ENCODE data around the gene RAP1GAP2. TPM values are rescaled to one million over a fixed set of nuclear protein-coding genes. Genes with fewer than 3 reads are reported as not detected.

The RAP1GAP2 gene
- polyA plus RNA-seq, 1 experiment, result 2.8 TPM

DNA sequence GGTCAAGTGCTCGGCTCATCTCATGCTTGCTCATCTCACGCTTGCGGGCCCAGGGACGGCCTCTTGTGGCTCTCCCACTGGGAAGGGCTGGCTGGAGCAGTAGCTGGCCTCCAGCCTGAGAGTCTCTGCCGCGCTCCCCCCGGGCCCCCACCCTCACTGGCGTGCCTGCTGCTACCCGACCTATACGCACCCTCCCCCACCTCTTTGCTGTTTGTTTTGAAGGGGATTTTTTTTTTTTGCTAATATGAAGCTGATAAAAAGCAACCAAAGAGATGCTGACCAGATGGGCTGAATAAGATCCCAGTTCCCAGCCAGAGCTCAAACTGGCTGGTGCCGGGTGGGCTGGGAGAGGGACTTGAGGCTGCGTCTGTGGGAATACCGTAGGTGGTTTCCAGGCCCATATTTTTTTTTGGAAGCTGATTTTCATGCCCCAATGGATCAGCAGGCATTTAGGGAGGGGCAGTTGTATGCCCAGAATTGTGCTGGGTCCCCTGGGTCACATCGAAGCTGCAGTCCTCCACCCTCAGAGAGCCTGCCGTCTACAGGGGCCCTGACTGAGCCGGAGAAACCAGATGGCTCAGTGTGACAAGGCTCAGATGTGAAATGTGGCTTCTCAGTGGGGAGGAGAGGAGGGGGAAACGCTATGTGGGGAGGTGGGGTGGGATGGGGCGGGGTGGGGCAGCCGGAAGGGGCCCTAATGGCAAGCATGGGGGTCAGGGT, 115.0 kb downstream of the RAP1GAP2 start:
- no peak overlapping the region for H3K4me3 ChIP-seq (ENCODE audit: low read depth, low read length)
- H3K27me3 ChIP-seq (ENCODE audit: control insufficient read depth, insufficient read depth, low read length), result no peaks in the 10 kb centered on the region
- ChIA-PET POLR2A (no interaction called here), CTCF (interaction anchor here (0.6 kb wide), 1 partner anchor 1791 kb away, joined by 3 read pairs; no protein-coding TSS in a partner anchor)
- TF ChIP-seq, protein P1, sequence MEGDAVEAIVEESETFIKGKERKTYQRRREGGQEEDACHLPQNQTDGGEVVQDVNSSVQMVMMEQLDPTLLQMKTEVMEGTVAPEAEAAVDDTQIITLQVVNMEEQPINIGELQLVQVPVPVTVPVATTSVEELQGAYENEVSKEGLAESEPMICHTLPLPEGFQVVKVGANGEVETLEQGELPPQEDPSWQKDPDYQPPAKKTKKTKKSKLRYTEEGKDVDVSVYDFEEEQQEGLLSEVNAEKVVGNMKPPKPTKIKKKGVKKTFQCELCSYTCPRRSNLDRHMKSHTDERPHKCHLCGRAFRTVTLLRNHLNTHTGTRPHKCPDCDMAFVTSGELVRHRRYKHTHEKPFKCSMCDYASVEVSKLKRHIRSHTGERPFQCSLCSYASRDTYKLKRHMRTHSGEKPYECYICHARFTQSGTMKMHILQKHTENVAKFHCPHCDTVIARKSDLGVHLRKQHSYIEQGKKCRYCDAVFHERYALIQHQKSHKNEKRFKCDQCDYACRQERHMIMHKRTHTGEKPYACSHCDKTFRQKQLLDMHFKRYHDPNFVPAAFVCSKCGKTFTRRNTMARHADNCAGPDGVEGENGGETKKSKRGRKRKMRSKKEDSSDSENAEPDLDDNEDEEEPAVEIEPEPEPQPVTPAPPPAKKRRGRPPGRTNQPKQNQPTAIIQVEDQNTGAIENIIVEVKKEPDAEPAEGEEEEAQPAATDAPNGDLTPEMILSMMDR (IDR thresholded peaks at IDR 0.05; ENCODE audit: low read depth, low read length), result no peak
- no peak overlapping the region for H3K27ac ChIP-seq (ENCODE audit: low read depth, low read length)
- no peak for DNase-seq (ENCODE audit: low read depth, low spot score)
- peaks cover 10% of the 10 kb centered on the region for H3K9me3 ChIP-seq (ENCODE audit: control insufficient read depth, insufficient read depth, low read length)

DNA sequence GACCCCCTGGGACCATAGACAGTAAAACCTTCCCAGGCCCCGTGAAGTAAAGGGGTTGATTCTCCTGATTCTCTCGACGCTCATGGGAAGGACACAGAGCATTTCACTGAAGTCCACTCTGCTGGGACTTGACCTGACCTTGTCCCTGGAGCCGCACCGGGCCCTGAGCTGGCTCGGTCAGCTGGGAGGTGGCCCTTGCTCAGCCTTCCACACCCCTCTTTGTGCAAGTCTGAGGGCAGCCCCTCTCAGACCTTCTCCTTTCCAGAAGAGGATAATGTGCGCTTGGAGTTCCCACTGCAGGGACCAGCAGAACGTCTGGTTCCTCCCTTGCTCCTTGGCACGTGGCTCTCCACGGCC, 115.5 kb downstream of the RAP1GAP2 start:
- ChIA-PET POLR2A (interaction anchor here (0.5 kb wide), 1 partner anchor 29 kb away, joined by 5 read pairs; no protein-coding TSS in a partner anchor), CTCF (no interaction called here)
- H3K27me3 ChIP-seq (ENCODE audit: control insufficient read depth, insufficient read depth, low read length), result no peaks in the 10 kb centered on the region
- peaks cover 5% of the 10 kb centered on the region for H3K9me3 ChIP-seq (ENCODE audit: control insufficient read depth, insufficient read depth, low read length)
- TF ChIP-seq, protein P1 (IDR thresholded peaks at IDR 0.05; ENCODE audit: low read depth, low read length), result no peak
- no peak for DNase-seq (ENCODE audit: low read depth, low spot score)
- H3K27ac ChIP-seq (ENCODE audit: low read depth, low read length), result no peak overlapping the region
- no peak overlapping the region for H3K4me3 ChIP-seq (ENCODE audit: low read depth, low read length)

DNA sequence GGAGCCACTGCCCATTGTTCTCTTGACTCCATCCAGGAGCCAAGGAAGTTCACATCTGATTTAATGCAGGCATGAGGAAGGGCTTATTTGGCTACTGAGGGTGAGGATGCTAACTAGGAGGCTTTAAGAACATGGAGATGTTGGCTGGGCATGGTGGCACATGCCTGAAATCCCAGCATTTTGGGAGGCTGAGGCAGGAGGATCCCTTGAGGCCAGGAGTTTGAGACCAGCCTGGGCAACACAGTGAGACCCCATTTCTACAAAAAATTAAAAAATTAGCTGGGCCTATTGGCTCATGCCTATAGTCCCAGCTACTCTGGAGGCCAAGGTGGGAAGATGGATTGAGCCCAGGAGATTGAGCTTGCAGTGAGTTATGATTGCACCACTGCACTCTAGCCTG, 116.5 kb downstream of the RAP1GAP2 start:
- H3K27ac ChIP-seq (ENCODE audit: low read depth, low read length), result no peak overlapping the region

DNA sequence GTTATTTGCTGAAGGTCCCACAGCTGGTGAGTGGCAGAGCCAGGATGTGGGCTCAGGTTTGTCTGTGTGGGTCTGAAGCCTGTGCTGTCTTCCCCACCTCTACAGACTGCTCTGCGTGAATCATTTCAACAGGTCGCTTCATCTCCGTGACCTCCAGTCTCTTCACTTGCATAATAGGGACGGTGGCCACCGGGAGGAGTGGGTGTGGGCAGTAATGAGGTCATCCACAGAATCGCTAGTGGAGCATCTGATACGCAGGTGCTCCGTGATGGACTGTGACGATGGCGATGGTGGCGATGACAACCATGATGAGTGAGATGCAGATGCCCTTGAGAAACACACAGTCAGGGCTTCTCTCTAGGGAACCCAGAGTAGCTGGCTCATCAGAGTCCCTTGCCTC, 120.2 kb downstream of the RAP1GAP2 start:
- CTCF ChIA-PET, result no interaction called here
- DNase-seq (ENCODE audit: low read depth, low spot score), result no peak
- Histone ChIP-seq H3K9me3 (ENCODE audit: control insufficient read depth, insufficient read depth, low read length) (no peaks in the 10 kb centered on the region; the same call in 1 of the 2 replicates), H3K27ac (ENCODE audit: low read depth, low read length) (no peak overlapping the region), H3K27me3 (ENCODE audit: control insufficient read depth, insufficient read depth, low read length) (no peaks in the 10 kb centered on the region), H3K4me3 (ENCODE audit: low read depth, low read length) (no peak overlapping the region)
- TF ChIP-seq, protein P1 (IDR thresholded peaks at IDR 0.05; ENCODE audit: low read depth, low read length), result no peak
- POLR2A ChIA-PET, result no interaction called here

More for the DNA sequence above, 116.5 kb downstream of the RAP1GAP2 start:
- Histone ChIP-seq H3K9me3 (ENCODE audit: control insufficient read depth, insufficient read depth, low read length) (no peaks in the 10 kb centered on the region; the same call in 1 of the 2 replicates), H3K27me3 (ENCODE audit: control insufficient read depth, insufficient read depth, low read length) (no peaks in the 10 kb centered on the region), H3K4me3 (ENCODE audit: low read depth, low read length) (no peak overlapping the region)
- ChIA-PET CTCF (no interaction called here), POLR2A (no interaction called here)
- TF ChIP-seq, protein P1 (IDR thresholded peaks at IDR 0.05; ENCODE audit: low read depth, low read length), result no peak
- no peak for DNase-seq (ENCODE audit: low read depth, low spot score)

DNA sequence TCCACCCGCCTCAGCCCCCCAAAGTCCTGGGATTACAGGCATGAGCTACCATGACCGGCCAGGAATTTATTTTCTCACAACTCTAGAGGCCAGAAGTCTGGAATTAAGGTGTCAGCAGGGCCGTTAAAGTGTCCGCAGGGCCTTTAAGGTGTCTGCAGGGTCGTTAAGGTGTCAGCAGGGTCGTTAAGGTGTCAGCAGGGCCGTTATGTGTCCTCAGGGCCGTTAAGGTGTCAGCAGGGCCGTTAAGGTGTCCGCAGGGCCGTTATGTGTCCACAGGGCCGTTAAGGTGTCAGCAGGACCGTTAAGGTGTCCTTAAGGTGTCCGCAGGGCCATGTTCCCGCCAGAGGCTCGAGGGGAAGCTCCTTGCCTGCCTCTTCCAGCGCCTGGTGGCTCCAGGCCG, 125.2 kb downstream of the RAP1GAP2 start:
- Histone ChIP-seq H3K9me3 (ENCODE audit: control insufficient read depth, insufficient read depth, low read length) (no peaks in the 10 kb centered on the region; the same call in 1 of the 2 replicates), H3K27ac (ENCODE audit: low read depth, low read length) (no peak overlapping the region), H3K4me3 (ENCODE audit: low read depth, low read length) (no peak overlapping the region), H3K27me3 (ENCODE audit: control insufficient read depth, insufficient read depth, low read length) (no peaks in the 10 kb centered on the region)
- TF ChIP-seq, protein P1 (IDR thresholded peaks at IDR 0.05; ENCODE audit: low read depth, low read length), result no peak
- DNase-seq (ENCODE audit: low read depth, low spot score), result no peak
- CTCF ChIA-PET, result no interaction called here
- POLR2A ChIA-PET, result no interaction called here

Data from AG04450 (cell line).